GM10248 (cell line): ENCODE measurements around the gene LCN10.
"Not testable (repeated sequence)": the region's sequence is repeated elsewhere in the genome, so short reads cannot be mapped to it uniquely, and the experiment has no call there.

Experiments
- CTCF ChIA-PET: fragments of 300-600 bp; sonication (Branson Sonifier 250); formaldehyde crosslinking; extraction: SDS; loops from one replicate; lab custom pipeline; 2021; ENCODE audit warnings: antibody characterized with exemption; lab: Yijun Ruan, JAX
- POLR2A ChIA-PET: fragments of 350-650 bp; sonication (Branson Sonifier 250); formaldehyde crosslinking; extraction: SDS; loops from one replicate; lab custom pipeline; 2020; ENCODE audit warnings: antibody characterized with exemption; lab: Yijun Ruan, JAX
- DNase-seq: peaks from one replicate; pipeline ENCODE4 v3.0.0; 2012; ENCODE audit errors: extremely low spot score
- CTCF ChIP-seq: IDR thresholded peaks from 2 replicates; pipeline ENCODE4 v1.5.1; 2012; ENCODE audit warnings: mild to moderate bottlenecking, low read depth; ENCODE audit errors: extremely low read depth, missing control alignments, control extremely low read depth

The LCN10 gene

DNA sequence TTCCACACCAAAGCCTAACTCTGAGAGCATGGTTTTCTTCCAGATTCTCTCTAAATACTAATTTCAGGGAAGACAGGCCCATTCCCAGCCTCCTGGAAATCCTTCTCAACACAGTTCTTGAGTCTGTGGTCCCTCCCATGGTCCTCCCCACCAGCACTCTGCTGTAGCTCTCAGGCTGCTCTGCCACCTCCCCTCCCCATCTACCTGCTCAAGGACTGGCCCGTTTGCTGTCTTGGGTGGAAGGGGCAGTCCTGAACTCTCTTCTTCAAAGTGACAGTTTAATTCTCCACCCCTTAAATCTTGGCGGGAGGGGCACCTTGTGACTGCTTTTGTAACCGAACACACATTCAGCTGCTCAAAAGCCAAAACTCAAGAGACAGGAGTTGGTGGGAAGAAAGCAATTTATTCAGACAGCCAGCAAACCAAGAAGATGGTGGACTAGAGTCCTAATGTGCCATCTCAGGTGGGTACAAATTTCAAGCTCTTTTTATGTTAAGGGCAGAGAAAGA is 29.2 kb upstream of the LCN10 start:
- POLR2A ChIA-PET = no interaction called here

DNA sequence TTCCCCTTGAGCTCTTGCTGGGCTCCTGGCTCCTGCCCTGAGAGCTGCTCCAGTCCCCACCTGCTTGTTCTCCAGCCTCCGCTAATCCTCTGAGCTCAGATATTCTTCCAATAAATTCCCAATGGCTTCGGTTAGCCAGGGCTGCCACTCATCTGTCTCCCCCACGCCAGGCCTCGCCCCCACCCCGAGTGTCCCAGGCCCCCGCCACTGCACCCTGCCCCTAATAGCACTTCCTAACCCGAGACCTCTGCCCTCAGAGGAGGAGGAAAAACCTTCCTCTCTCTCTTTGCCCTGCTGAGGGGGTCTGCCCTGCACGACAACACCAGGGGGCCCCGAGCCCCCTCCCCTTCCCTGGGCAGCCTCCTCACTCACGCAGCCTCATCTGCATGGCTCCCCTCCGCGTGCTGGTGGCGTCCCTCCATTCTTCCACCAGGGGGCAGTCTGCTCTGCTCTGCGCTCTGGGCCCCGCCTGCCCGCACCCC is 27.0 kb upstream of the LCN10 start:
- CTCF ChIA-PET = interaction anchor here (0.6 to 5.4 kb wide), 8 partner anchors 10 to 42 kb away, joined by 3 to 79 read pairs (median 4); partner anchors contain the start of gene LCN8
- peak; percentile 74 for TF ChIP-seq CTCF
- POLR2A ChIA-PET = no interaction called here
- peak; percentile 76 for DNase-seq

More for the DNA sequence above, 29.2 kb upstream of the LCN10 start:
- TF ChIP-seq CTCF = no peak
- DNase-seq = peak; percentile 3
- CTCF ChIA-PET = interaction anchor here (1.8 to 1.9 kb wide), 2 partner anchors 258 to 263 kb away, joined by 7 read pairs; no protein-coding TSS in a partner anchor

GRCh38 chr9:136766410-136767120 is 23.8 kb upstream of the LCN10 start:
- POLR2A ChIA-PET, DNase-seq: not testable (repeated sequence)
- CTCF ChIA-PET = interaction anchor here (0.7 to 5.4 kb wide), 22 partner anchors 9 to 302 kb away, joined by 3 to 79 read pairs (median 4); partner anchors contain the start of genes AGPAT2, AJM1, LCN8 and NPDC1
- TF ChIP-seq CTCF = peak; percentile 8

DNA sequence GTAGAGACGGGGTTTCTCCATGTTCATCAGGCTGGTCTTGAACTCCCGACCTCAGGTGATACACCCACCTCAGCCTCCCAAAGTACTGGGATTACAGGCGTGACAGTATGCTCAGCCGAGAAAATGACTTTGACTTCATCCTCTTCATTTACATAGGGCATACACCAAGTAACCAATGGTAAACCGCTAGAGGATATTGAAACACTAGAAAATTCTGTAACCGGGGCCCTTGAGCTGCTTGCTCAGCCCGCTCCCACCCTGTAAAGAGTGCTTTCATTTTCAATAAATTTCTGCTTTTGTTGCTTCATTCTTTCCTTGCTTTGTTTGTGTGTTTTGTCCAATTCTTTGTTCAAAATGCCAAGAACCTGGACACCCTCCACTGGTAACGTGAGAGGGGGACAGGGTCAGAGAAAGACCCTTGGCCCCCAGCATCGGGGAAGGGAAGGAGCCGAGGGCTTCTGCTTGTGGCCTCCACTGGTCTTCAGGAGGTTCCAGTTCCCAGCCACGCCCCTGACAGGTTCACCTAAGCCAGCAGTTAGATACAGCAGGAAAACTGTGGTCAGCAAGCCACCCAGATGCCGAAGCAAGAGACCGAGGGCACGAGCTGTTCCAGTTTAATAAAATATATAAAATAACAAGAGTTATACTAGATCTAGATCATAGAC is 23.1 kb upstream of the LCN10 start:
- peak; percentile 58 for DNase-seq
- POLR2A ChIA-PET = not testable (repeated sequence)
- CTCF ChIA-PET = interaction anchor here (0.9 to 5.4 kb wide), 18 partner anchors 8 to 269 kb away, joined by 3 to 79 read pairs (median 4); partner anchors contain the start of genes AGPAT2, AJM1 and LCN8

DNA sequence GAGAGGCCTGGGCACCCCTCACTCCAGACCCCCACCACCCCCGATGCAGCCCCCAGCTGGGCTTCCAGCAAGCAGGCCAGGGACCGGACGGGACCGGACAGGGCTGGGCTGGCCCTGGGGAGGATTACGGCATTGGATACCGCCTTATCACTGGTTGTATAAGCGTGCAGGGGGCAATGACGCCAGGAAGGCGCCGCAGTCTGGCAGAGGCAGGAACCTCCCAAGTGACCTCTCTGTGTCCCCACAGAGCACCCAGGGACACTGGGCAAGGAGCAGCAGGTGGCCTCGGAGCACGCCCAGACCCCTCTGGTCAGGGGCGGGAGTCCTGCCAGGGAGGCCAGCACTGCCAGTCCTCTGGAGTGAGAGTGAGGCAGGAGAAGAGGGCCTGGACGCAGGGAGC is 22.3 kb upstream of the LCN10 start:
- ChIA-PET POLR2A (no interaction called here), CTCF (interaction anchor here (1.4 to 5.4 kb wide), 2 partner anchors 16 to 36 kb away, joined by 4 to 79 read pairs; no protein-coding TSS in a partner anchor)
- DNase-seq = no peak
- TF ChIP-seq CTCF = no peak

- peak; percentile 8 for DNase-seq
- no peak for TF ChIP-seq CTCF
- CTCF ChIA-PET = interaction anchor here (1.0 to 5.4 kb wide), 5 partner anchors 14 to 271 kb away, joined by 3 to 79 read pairs (median 4); no protein-coding TSS in a partner anchor
- POLR2A ChIA-PET = no interaction called here
Measured at GRCh38 chr9:136764301-136764891, 21.7 kb upstream of the LCN10 start, which contains the start of gene LCN15. Gene LCN15, minus strand, starts transcription at chr9:136764518. Its CDS starts 30 bp downstream, at chr9:136764488.
